ENCODE data around the gene MED12L.

The MED12L gene

DNA sequence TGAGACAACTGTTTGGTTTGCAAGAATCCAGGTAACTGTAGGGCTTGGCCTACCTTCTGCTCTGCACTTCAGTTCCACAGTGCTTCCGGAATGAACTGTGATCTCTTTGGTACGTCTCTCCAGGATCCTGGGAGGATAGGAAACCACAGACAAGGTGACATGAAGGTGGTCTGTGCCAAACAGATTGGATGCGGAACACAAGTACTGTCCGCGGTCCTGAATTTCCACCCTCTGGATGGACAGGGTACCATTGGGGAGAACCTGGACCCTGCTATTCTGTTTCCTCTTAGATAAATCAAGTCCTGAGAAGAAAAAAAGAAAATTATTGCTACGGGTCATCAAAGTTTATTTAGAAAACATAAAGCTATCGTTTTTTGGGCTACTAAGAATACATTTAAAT lies 358.1 kb downstream of the MED12L start:
- no peak overlapping the region for H3K4me3 ChIP-seq (ENCODE audit: low read depth, low read length)
- DNase-seq (ENCODE audit: low read depth) = peak; percentile 30
- TF ChIP-seq, protein P1, sequence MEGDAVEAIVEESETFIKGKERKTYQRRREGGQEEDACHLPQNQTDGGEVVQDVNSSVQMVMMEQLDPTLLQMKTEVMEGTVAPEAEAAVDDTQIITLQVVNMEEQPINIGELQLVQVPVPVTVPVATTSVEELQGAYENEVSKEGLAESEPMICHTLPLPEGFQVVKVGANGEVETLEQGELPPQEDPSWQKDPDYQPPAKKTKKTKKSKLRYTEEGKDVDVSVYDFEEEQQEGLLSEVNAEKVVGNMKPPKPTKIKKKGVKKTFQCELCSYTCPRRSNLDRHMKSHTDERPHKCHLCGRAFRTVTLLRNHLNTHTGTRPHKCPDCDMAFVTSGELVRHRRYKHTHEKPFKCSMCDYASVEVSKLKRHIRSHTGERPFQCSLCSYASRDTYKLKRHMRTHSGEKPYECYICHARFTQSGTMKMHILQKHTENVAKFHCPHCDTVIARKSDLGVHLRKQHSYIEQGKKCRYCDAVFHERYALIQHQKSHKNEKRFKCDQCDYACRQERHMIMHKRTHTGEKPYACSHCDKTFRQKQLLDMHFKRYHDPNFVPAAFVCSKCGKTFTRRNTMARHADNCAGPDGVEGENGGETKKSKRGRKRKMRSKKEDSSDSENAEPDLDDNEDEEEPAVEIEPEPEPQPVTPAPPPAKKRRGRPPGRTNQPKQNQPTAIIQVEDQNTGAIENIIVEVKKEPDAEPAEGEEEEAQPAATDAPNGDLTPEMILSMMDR (conservative IDR thresholded peaks at IDR 0.05; ENCODE audit: low read depth, low read length) = no peak

DNA sequence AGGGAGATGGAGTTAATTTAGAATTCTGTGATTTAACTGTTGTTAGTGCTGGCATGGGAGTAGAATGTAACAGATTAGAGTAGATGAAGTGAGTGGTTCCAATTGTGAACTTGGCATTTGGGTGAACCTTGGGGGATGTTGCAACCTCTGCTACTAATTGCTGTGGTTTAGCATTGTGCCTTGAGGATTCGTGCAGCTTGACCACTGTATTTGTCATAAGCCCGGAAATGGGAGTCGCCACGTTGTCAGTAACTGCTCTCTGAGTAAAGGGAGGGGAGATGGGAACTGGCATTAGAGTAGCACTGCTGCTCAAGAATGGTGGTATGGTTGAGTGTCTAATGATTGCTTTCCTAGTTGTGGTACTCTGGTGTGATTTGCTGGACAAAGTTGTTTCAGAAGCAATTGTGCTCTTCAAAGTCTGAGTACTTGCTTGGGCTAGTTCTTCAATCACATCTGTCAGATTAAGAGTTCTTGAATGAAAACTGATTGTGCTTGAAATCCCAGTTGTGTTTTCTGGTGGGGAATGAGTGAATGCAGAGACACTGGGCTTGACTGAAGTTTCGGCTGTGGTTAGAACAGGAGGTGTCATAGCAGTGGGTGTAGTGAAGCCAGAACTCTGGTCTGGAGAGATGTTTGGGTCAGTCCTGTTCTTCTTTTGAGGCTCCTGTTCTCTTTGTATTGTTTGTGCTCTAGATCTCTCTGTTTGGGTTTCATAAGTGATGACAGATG lies 360.0 kb downstream of the MED12L start:
- TF ChIP-seq, protein P1 (conservative IDR thresholded peaks at IDR 0.05; ENCODE audit: low read depth, low read length) = no peak
- DNase-seq (ENCODE audit: low read depth) = peak; percentile 49
- H3K4me3 ChIP-seq (ENCODE audit: low read depth, low read length) = no peak overlapping the region

DNA sequence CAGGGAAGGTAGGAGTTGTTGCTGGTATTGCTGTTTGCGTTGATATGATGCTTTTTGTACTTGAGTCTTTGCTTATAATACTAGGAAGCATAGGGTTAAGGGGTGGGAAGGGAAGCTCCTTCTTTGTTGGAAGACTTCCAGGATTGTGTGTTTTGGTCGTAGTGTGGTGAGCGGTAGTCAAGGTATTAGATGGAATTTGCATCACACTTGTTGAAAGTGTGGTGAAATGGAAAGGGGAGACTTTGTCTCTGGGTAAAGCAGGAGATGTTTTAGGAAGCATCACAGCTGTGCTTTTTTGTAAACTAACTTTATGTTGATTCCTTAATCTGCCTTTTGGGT lies 360.5 kb downstream of the MED12L start:
- H3K4me3 ChIP-seq (ENCODE audit: low read depth, low read length) = no peak overlapping the region
- TF ChIP-seq, protein P1 (conservative IDR thresholded peaks at IDR 0.05; ENCODE audit: low read depth, low read length) = no peak
- no peak for DNase-seq (ENCODE audit: low read depth)

DNA sequence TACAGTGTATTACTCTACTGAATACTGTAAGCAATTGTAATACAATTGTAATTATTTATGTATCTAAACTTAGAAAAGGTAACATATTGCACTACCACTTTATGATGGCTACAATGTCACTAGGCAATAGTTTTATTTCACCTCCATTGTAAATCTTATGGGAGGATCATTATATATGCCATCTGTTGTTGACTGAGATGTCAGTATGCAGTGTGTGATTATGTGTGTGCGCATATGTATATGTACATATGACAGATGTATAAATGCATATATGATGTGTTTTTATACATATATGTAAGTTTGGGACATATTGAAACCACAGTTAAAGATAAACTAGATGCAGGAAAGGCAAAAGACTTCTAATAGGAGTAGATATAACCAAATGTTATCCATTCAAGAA lies 366.9 kb downstream of the MED12L start:
- H3K4me3 ChIP-seq (ENCODE audit: low read depth, low read length) = no peak overlapping the region
- DNase-seq (ENCODE audit: low read depth) = no peak
- TF ChIP-seq, protein P1 (conservative IDR thresholded peaks at IDR 0.05; ENCODE audit: low read depth, low read length) = no peak

DNA sequence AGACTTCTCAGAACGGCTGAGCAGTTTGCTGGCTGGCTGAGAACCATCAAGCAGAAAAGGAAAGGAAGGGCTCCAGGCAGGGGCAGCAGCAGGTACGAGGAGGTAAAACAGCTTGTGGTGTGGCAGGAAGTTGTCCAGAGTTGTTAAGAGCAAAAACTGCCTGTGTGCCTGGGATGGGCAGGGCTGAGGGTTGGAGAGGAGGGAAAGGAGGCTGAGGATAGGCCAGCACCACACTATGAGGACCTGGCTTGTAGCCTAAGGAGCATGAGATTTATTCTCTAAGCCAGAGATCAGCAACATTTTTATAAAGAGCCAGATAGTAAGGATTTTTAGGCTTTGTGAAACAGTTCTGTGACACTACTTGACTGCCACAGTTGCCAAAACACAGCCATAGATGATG lies 367.4 kb downstream of the MED12L start:
- DNase-seq (ENCODE audit: low read depth) = no peak
- TF ChIP-seq, protein P1 (conservative IDR thresholded peaks at IDR 0.05; ENCODE audit: low read depth, low read length) = no peak
- H3K4me3 ChIP-seq (ENCODE audit: low read depth, low read length) = no peak overlapping the region

DNA sequence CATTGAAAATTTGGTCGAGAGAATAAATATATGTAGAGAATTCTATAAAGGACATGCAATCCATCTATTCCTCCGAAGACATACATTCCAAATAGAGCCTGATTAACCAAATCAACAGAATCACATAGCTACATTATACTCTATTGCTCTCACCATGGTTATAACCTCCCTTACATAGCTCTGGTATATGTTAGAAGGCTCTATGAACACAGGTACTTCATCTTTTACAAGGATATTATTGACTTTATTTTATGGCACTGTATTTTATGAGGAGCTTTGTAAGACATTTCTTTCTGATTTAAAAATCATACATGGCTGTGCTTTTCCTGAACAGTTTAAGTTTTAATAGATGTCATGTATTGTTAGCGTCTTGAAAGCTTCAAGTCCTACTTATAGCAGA lies 370.6 kb downstream of the MED12L start:
- TF ChIP-seq, protein P1 (conservative IDR thresholded peaks at IDR 0.05; ENCODE audit: low read depth, low read length) = no peak
- H3K4me3 ChIP-seq (ENCODE audit: low read depth, low read length) = no peak overlapping the region
- no peak for DNase-seq (ENCODE audit: low read depth)

DNA sequence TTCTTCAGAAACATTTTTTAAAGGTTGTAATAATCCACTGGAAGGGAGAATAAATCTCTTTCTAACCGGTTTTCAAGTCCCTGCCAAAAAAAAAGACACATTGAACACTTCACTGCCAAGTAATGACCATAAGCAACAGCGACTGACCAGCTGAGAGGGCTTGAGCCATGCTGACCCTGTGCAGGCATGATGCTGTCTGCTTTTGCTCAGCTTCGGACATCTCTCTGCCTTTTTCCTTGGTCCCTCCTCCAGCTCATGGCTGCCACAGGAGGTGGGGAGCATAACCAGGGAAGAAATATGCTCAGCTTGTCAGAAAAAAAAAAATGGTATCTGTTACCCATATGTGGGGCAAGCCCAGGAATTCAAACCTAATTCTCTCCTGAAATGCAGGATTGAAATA lies 373.9 kb downstream of the MED12L start:
- DNase-seq (ENCODE audit: low read depth) = no peak
- TF ChIP-seq, protein P1 (conservative IDR thresholded peaks at IDR 0.05; ENCODE audit: low read depth, low read length) = no peak

More for the DNA sequence above, 373.9 kb downstream of the MED12L start:
- H3K4me3 ChIP-seq (ENCODE audit: low read depth, low read length) = no peak overlapping the region

Data from choroid plexus epithelial cell (primary cell).